GM19324 (cell line): ENCODE measurements around the gene LRP1B.

Experiments used
- ATAC-seq: cut with Tn5 transposase; IDR thresholded peaks from one replicate; pipeline ENCODE4 v1.9.1; 2021; ENCODE audit warnings: mild to moderate bottlenecking, moderate library complexity; ENCODE audit not compliant: unreplicated experiment, low FRiP score

LRP1B gene

DNA sequence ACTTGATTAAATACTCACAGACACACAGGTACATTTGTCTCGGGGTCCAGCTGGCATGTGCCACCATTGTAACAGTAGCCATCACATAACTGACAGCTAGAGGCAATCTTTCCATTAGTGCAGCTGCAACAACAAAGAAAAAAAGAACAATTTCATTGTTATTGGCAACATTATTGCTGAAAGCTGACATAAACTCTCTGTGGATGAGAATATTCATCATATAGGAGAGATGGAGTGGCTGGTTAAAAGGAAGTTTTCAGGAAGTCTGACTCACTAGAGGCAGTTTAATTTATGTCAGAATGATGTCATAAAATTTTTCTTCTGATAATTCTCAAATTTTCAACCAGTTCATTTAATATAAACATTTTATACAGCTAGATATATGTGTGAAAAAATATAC lies 1860.6 kb downstream of the LRP1B start:
- no peak for ATAC-seq

DNA sequence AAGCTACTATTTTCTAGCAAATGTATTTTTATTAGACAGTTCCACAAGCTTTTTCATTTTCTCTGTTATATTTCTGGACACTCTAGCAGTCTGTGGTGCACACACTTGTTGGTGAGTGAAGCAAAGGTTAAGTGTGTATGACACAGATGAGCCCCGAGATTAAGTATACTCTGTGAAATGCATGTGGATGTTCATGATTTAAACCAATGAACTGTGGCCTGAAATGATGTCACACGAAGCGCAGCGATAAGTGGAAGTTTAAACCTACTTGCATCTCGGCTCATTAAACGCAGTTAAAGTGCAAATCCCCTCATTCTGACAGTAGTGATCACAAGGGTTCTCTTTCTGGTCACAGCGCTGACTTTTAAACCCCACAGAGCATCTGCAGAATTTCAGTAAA lies 1861.8 kb downstream of the LRP1B start:
- no peak for ATAC-seq

DNA sequence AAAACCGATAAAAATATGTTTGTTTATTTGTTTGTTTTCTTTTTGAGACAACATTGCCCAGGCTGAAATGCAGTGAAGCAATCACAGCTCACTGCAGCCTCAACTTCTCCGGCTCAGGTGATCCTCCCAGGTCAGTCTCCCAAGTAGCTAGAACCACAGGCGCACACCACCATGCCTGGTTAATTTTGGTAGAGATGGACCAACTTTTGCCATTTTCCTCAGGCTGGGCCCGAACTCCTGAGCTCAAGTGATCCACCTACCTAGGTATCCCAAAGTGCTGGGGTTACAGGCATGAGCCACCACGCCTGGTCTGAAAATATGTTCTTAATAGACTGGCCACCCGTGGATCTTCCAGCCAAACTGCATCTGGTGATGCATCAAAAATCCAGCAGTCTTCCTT lies 1867.9 kb downstream of the LRP1B start:
- ATAC-seq: no peak

DNA sequence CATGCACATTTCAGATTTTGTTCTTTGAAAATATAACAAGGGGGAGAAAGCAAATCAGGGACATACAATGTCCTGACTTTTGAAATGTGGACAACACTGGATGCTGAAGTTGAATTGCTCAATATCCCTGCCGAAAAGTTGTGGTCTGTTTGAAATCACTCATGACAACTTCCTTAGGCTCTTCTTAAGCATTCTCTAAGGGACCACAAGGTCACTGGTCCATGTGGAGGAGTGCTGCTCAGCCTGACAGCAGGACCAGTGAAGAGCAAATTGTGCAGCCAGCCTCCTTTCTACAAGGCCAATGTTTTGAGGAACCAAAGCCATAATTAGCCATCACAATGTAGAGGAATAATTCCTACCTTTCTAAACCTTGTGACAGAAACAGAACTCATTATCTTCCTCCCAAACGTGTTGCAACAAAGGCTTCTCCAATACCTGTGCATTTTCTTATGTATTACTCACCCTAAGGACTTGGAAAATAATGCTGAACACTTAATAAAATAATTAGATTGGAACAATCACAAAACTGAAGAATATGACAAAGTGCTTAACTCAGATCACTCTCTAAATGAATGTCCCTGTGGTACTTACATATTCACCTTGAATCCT lies 1873.0 kb downstream of the LRP1B start:
- ATAC-seq: no peak

DNA sequence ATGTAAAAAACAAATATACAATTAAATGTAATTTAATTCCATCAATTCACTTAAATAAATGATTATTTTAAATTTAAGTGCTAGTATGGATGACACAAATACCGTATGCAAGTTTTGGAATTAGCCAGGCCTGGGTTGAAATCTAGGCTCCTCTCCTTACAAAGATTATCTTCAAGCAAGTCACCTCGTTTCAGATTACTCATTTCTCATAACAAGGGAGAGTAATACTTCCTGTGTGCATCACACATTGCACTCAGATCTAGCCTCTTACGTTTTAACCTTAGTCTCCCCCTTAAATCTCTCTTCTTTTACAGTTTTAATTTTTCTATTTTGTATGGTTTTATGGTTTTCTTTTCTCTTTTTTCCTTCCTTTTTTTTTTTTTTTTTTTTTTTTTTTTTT lies 1874.7 kb downstream of the LRP1B start:
- ATAC-seq: no peak

DNA sequence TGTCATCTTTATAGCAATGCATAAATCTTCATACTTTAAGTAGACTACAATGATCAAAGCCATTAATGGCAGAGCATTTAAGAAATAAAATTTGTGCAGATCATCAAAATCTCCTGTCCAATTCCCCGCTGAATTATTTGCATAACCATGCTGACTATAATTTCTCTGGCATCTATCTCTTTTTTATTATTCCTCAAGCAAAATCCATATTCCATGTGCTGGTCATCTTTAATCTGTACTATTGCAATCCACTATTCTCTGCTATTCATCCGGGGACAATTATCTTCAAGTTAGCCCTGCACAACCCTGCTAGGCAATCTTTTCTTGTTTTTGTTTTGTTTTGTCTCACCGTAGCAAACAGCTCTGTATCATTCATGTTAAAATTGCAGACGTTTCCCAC lies 1881.0 kb downstream of the LRP1B start:
- no peak for ATAC-seq

DNA sequence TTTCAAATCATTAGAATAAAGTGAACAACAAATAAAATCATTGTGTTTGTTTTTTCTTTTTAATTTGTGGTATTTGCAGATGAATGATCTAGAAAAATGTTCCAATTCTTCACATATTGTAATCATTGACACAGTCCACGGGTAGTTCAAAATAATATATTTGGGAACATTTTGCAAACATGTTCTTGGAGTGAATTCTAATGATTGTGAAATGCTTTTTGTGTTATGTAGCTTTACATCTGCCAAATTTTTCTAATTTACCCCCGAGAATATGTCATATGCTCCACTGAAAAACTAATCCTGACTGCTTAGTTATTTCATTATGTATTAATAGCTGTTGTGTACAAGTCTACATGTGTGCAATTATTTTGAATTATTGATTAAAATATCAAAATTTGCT lies 1882.2 kb downstream of the LRP1B start:
- ATAC-seq: no peak

DNA sequence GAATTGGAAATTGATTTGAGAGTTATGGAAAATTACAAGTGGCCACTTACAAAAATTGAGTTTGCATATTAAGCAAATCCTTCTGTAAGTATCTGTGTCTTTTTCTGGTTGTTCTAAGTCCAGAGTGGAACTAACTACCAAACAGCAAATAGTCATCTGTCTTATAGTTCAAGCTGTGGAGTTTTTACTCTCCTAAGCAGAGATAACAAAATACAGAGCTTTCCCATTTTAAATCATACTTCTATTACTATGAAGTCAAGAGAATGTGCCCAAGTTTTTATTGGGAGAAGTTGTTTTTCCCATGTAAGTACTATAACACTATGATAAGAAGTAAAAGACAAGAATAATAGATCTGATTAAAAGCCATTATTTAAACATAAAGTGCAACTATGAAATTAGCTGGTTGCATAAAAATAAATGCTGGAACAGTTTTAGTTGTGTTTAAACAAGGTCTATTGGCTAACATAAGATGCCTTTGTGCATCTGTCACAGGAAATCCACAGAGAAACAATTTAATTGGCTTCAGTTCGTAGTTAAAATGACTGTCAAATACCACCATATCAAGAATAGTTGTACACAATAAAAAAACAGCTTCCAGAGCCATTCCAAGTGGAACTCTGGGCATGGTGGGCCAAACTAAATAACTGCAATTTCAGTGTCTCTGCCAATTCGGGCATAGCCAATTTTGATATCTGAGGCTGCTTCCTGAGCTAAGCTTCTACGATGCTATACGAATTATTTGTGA lies 1883.2 kb downstream of the LRP1B start:
- ATAC-seq: no peak

DNA sequence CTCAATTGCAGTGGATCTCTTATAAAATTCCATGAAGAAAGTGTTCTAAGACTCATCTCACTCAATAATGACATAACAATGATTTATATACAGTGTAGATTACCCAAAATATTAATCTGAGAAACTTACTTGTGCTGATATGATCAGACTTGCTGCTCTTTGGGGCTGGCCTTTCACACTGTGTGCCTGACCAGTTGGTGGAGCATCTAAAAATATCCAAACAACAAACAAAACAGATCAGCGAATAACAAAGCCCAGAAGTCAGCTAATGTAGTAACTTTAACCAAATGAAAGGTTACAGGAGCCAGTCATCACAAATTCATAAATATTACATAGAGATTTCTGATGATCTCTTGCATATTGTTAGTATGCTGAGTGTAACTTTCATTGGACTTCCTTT lies 1883.9 kb downstream of the LRP1B start:
- ATAC-seq: no peak

DNA sequence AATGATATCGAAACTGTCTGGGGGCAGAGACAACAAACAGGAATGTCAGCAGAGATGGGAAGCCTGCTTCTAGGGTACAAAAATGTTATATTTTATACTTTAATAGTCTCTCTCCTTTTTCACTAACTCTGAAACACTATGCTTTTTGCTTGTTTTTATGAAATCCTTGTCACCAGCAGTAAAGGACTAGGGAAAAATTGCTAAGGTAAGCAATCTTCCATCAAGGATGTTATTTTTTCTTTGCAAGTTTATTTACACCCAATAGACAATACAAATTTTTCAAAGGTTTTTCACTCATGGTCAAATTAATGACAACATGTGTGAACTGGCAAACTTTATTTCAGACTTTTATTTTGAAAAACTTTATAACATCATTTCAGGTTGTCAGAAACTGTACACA lies 1884.8 kb downstream of the LRP1B start:
- ATAC-seq: no peak

DNA sequence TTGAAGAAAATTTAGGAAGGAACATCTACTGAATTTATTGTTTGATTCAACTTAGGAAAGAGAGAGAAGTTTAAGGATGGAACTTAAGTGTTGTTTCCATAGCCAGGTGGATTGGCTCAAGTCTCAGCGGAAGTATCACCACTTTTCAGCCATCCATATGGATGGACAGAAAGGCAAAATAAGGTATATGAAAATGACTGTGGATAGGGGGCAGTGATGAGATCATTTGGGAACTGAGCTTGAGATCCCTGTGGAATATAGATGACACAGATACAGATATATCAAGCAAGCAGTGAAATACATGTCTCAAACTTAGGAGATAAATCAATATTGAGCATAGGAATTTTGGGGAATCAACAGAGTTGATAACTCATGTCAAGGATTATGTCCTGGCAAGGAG lies 1887.9 kb downstream of the LRP1B start:
- no peak for ATAC-seq

DNA sequence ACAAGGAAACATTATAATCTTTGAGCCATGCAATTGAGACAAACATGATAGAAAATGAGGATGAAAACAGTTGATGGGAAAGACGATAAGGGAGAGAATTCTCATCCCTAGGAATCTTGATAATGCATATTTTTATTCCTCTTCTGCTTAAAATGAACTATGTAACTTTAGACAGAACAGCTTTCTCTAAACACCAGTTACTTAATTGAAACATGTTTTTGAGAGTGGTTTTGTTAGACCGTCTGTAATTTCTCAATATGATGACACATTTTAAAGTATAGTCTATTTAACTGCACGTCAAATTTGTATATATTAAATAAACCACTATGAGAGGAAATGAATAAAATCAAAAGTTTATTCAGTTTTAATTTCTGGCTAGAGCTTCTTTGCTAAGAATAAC lies 1896.7 kb downstream of the LRP1B start:
- ATAC-seq: no peak

DNA sequence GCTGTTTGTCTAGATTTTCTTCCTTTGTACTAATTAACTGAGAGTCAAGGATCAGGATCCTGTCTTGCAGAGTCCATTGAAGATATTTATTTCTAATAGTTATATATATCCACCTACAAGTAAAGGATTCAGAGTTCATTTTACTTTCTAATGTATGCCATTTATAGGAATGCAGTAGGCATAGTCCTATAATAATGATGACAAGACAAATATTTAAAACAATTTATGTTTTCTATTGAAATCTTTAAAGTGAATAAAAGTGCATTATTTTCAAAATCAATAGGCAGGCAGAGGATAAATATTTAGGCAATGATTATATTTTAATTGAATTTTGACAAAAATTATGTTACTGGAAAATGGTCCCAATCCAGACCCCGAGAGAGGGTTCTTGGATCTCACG lies 1919.9 kb downstream of the LRP1B start:
- no peak for ATAC-seq

DNA sequence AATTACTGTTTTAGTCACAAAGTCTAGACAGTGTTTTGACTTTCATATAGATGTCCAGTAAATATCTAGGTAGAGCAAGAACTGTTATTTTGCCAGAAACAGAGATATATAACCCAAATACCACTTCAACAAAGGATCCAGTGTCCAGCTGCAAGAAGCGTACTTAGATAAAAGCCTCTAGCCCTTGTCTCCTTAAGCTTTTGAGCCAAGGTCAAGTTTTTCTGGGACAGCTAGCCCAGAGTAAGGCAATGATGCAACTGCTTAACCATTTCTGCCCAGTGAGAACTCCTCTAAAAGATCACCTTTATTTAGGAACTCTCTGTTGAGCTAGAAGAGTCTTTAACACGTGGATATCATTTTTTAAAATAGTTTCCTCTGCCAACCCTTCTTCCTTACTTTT lies 1925.7 kb downstream of the LRP1B start:
- ATAC-seq: no peak

DNA sequence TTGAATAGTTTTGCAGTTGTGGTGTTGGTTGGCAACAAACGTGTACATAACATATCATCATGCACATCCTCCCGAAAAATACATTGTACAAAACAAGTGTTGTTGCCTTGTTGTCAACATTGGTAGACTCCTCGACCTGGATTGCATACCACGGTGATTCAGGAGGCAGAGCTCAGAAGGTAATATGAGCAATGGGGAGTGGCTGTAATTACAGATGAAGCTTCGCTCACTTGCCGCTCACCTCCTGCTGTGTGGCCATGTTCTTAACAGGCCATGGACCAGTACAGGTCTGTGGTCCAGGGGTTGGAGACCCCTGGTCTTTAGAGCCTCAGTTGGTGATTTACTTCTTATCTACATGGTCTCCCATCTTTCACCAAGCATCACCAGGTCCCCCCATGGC lies 1927.5 kb downstream of the LRP1B start:
- ATAC-seq: no peak

DNA sequence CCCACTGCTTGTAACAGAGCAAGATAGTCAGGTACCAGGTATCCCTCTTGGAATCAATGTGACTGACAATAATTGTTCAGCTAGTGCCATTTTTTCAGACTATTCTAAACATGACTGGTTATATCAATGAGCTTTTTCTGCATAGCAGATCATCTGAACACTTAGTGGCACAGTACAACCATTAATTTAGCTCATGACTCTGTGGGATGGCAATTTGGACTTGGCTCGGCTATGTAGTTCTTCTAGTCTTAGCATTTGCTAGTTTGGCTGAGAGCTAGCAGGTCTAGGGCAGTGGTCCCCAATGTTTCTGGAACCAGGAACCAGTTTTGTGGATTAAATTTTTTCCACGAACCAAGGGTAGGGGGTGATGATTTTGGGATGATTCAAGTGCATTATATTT lies 1929.2 kb downstream of the LRP1B start:
- no peak for ATAC-seq

DNA sequence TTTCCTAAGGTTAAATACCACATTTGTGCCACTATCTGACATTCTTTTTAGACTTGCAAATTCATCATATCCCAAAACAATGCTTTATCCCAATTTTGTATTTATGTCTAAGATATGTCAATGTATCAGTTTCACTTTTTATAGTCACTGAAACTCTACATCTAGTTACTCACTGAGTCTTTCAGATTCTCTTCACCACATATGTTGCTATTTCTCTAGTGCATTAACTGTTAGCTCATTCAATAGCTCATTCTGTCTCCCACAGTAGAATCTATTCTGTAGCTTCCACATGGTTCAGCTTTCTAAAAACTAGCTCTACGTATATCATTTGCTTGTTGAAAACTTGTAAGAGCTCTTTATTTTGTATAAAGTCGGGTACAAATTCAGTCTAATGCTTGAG lies 1930.1 kb downstream of the LRP1B start:
- no peak for ATAC-seq

DNA sequence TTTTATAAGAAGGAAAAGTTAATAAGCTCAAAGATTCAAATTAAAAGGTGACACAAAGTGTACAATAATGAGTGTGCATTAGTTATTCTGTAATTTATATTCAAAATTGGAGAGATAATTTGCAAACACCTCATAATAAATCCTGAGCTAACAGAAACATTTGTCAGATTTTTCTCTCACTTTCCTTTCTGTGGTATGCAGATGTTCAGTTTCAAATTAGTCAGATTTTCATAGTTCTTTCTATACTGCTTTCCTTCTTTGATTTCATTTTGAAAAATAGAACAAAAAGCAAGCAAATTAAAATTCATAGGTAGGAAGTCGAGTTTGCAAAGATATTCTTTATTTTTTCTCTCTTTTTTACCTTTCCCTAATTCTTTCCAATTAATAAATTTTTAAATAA lies 1930.5 kb downstream of the LRP1B start:
- ATAC-seq: no peak

DNA sequence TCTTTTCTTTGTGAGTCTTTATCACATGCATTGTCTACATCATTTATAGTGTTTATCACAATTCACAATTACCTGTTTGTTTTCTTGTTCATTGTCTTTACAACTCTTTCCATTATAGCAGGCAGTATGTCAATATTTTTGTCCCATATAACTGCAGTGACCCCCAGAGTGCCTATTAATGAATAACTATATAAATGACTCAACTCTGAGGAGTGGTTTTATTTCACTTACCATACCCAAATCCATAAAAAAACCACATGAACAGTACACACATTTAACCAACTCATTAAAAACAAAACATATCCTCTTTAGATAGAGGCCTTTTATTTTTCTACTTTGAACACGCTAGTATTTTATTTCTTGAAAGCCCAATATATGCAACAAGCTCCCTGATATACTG lies 1931.5 kb downstream of the LRP1B start:
- ATAC-seq: no peak

DNA sequence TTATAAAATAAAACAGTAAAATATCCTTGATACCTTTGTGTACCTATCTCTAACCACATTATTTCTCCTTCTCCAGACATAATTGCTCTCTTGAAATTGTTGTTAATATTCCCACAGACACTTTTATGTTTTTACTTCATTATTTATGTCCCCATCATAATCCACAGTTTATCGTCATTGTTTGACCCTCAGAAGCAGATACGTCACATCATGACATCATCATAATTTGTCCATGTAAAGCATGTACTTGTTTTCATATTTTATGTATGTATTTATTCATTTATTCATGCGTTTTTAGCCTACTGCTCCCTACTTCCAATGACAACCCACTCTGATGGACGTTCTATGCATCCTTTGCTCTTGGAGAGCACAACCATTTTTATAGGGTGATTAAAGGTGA lies 1943.7 kb downstream of the LRP1B start:
- ATAC-seq: no peak

DNA sequence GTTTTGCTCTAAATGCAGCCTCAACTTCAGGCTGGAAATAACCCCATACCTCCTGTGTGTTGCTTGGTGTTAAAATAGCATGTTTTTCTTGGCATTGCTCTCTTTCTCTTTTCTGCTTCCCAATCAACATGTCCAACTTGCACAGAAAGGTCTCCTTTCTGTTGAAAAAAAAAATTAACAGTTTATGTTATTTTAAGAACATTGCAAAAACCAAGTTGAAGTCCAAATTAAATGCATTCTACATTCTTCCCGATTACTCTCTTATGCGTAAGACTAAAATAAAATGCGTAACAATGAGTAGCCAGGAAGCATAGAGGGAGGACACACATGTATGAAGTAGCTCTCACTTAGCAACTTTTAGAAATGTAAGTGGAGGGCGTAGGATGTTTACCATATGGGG lies 1944.5 kb downstream of the LRP1B start:
- no peak for ATAC-seq

DNA sequence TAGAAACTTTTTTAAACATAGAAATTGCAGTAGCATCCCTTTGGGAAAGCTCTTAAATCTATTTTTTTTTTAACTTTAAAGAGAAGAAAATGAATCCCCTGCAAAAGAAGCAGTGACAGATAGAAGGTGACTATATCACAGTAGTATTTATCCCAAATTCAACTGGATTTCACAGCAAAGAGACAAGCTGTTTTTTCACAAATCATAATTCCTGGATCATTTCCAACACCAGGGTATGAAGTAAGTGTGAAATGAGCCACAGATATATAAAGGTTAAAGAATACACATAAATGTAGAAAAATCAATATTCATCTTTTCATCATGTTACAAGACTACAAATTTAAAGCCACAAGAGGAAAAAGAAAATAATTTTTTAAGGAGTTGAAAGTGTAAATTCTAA lies 1945.7 kb downstream of the LRP1B start:
- ATAC-seq: no peak
